Astrocyte (in vitro differentiated cells and primary cell): ENCODE measurements around the gene TNFSF13B. TPM values are rescaled to one million over a fixed set of nuclear protein-coding genes. Genes with fewer than 3 reads are reported as not detected.
A peak's percentile ranks its signal among the peaks of the same experiment; 100 is the strongest.

Experiments
- DNase-seq: peaks from one replicate; pipeline ENCODE4 v3.0.0-alpha.2; 2010; ENCODE audit warnings: low read depth
- FAIRE-seq: peaks from 2 replicates; lab custom pipeline; 2011; peaks lifted over from hg19 to GRCh38; lab: Jason Lieb, UNC
- H2AFZ ChIP-seq: 2 replicates; pipeline ENCODE4 v1.6.0; 2012; ENCODE audit warnings: low read depth, low read length, inconsistent platforms
- H3K27ac ChIP-seq: 2 replicates; pipeline ENCODE4 v1.5.1; 2011; ENCODE audit warnings: low read depth, low read length, inconsistent platforms
- H3K27me3 ChIP-seq: 2 replicates; pipeline ENCODE4 v1.6.0; 2011; ENCODE audit warnings: low read length, inconsistent platforms; ENCODE audit not compliant: insufficient read depth
- H3K36me3 ChIP-seq: 2 replicates; pipeline ENCODE4 v1.5.1; 2011; ENCODE audit warnings: low read length, inconsistent platforms; ENCODE audit not compliant: insufficient read depth
- H3K4me1 ChIP-seq: 2 replicates; pipeline ENCODE4 v1.5.1; 2011; ENCODE audit warnings: low read length, inconsistent platforms; ENCODE audit not compliant: insufficient read depth
- H3K4me2 ChIP-seq: 2 replicates; pipeline ENCODE4 v1.6.0; 2012; ENCODE audit warnings: low read length, inconsistent platforms
- H3K4me3 ChIP-seq: 2 replicates; pipeline ENCODE4 v1.5.1; 2011; ENCODE audit warnings: low read depth, mild to moderate bottlenecking, low read length, inconsistent platforms; ENCODE audit not compliant: insufficient read depth
- H3K79me2 ChIP-seq: 2 replicates; pipeline ENCODE4 v1.6.0; 2012; ENCODE audit warnings: mild to moderate bottlenecking, low read length, inconsistent platforms; ENCODE audit not compliant: insufficient read depth
- H3K9ac ChIP-seq: 2 replicates; pipeline ENCODE4 v1.6.0; 2012; ENCODE audit warnings: mild to moderate bottlenecking, low read length, inconsistent platforms
- H3K9me3 ChIP-seq: 2 replicates; pipeline ENCODE4 v1.5.1; 2012; ENCODE audit warnings: low read depth, mild to moderate bottlenecking, low read length, inconsistent platforms; ENCODE audit not compliant: insufficient read depth
- H4K20me1 ChIP-seq: 2 replicates; pipeline ENCODE4 v1.6.0; 2012; ENCODE audit warnings: low read length, inconsistent platforms; ENCODE audit not compliant: insufficient read depth
- H3K27ac Mint-ChIP-seq: one replicate; pipeline ENCODE4 v1.8.0; 2021; ENCODE audit warnings: mild to moderate bottlenecking, mixed read lengths; ENCODE audit not compliant: unreplicated experiment
- H3K27me3 Mint-ChIP-seq: one replicate; pipeline ENCODE4 v1.8.0; 2021; ENCODE audit warnings: low read depth, mixed read lengths; ENCODE audit not compliant: unreplicated experiment
- H3K36me3 Mint-ChIP-seq: one replicate; pipeline ENCODE4 v1.8.0; 2021; ENCODE audit warnings: low read depth, mixed read lengths; ENCODE audit not compliant: unreplicated experiment
- H3K4me1 Mint-ChIP-seq: one replicate; pipeline ENCODE4 v1.8.0; 2021; ENCODE audit warnings: low read depth, mixed read lengths; ENCODE audit not compliant: unreplicated experiment
- H3K4me3 Mint-ChIP-seq: one replicate; pipeline ENCODE4 v1.8.0; 2021; ENCODE audit warnings: mild to moderate bottlenecking, moderate library complexity, mixed read lengths; ENCODE audit not compliant: unreplicated experiment
- H3K9me3 Mint-ChIP-seq: one replicate; pipeline ENCODE4 v1.8.0; 2021; ENCODE audit warnings: mild to moderate bottlenecking, mixed read lengths; ENCODE audit not compliant: unreplicated experiment
- CTCF ChIP-seq: IDR thresholded peaks from 2 replicates; pipeline ENCODE4 v1.5.1; 2011; ENCODE audit warnings: low read depth, mild to moderate bottlenecking, inconsistent platforms, low read length, moderate library complexity; ENCODE audit not compliant: insufficient read depth
- EZH2 ChIP-seq: IDR thresholded peaks from 2 replicates; pipeline ENCODE4 v1.6.1; 2012; ENCODE audit warnings: mild to moderate bottlenecking, low read length, inconsistent platforms; ENCODE audit not compliant: insufficient read depth
- total RNA-seq: library from RNA; stranded (reverse); gene quantifications from 2 replicates; pipeline ENCODE4 v1.2.1, GENCODE V29; 2021

Gene TNFSF13B
- total RNA-seq, 1 donor from 2014 or later, result 1.7 TPM

- Histone ChIP-seq H3K9ac (no peak overlapping the region), H3K9me3 (no peaks in the 10 kb centered on the region), H3K4me3 (no peak overlapping the region), H2AFZ (no peak overlapping the region), H3K27ac (no peak overlapping the region), H3K4me1 (no peaks in the 10 kb centered on the region), H3K27me3 (no peaks in the 10 kb centered on the region), H3K36me3 (no peaks in the 10 kb centered on the region), H3K79me2 (no peaks in the 10 kb centered on the region), H3K4me2 (no peak overlapping the region), H4K20me1 (no peaks in the 10 kb centered on the region)
- H3K36me3 Mint-ChIP-seq, result no peaks in the 10 kb centered on the region
- H3K27ac Mint-ChIP-seq, result no peak overlapping the region
- H3K9me3 Mint-ChIP-seq, result no peaks in the 10 kb centered on the region
- no peak overlapping the region for H3K4me3 Mint-ChIP-seq
- peaks cover 9% of the 10 kb centered on the region for H3K27me3 Mint-ChIP-seq
- no peaks in the 10 kb centered on the region for H3K4me1 Mint-ChIP-seq
- FAIRE-seq (no peak), DNase-seq (no peak)
- no peak for TF ChIP-seq EZH2
- TF ChIP-seq CTCF, result no peak
These were observed 63.3 kb downstream of the TNFSF13B start for GRCh38 chr13:108332791-108333190.

GRCh38 chr13:108342369-108343289 lies 73.1 kb downstream of the TNFSF13B start:
- Histone ChIP-seq H3K4me2 (peak overlapping the region; percentile 36), H2AFZ (no peak overlapping the region), H3K9me3 (no peaks in the 10 kb centered on the region), H3K79me2 (no peaks in the 10 kb centered on the region), H3K4me1 (peaks cover 4% of the 10 kb centered on the region), H3K27me3 (no peaks in the 10 kb centered on the region), H3K27ac (no peak overlapping the region), H3K36me3 (no peaks in the 10 kb centered on the region), H4K20me1 (no peaks in the 10 kb centered on the region), H3K9ac (no peak overlapping the region), H3K4me3 (no peak overlapping the region)
- peak; percentile 14 for DNase-seq
- Mint-ChIP-seq H3K36me3 (no peaks in the 10 kb centered on the region), H3K4me3 (no peak overlapping the region), H3K9me3 (no peaks in the 10 kb centered on the region), H3K27ac (no peak overlapping the region), H3K4me1 (no peaks in the 10 kb centered on the region), H3K27me3 (no peaks in the 10 kb centered on the region)
- TF ChIP-seq CTCF (peak; percentile 65), EZH2 (no peak)
- no peak for FAIRE-seq

GRCh38 chr13:108345016-108345415 lies 75.5 kb downstream of the TNFSF13B start:
- no peaks in the 10 kb centered on the region for H3K36me3 Mint-ChIP-seq
- H3K27ac Mint-ChIP-seq, result no peak overlapping the region
- Histone ChIP-seq H3K4me3 (no peak overlapping the region), H3K36me3 (no peaks in the 10 kb centered on the region), H2AFZ (no peak overlapping the region), H3K79me2 (no peaks in the 10 kb centered on the region), H3K4me1 (peaks cover 4% of the 10 kb centered on the region), H3K4me2 (no peak overlapping the region), H3K27ac (no peak overlapping the region), H3K9ac (no peak overlapping the region), H3K27me3 (no peaks in the 10 kb centered on the region), H3K9me3 (no peaks in the 10 kb centered on the region), H4K20me1 (no peaks in the 10 kb centered on the region)
- FAIRE-seq (no peak), DNase-seq (no peak)
- H3K9me3 Mint-ChIP-seq, result no peaks in the 10 kb centered on the region
- TF ChIP-seq CTCF (no peak), EZH2 (no peak)
- H3K4me3 Mint-ChIP-seq, result no peak overlapping the region
- H3K27me3 Mint-ChIP-seq, result no peaks in the 10 kb centered on the region
- no peaks in the 10 kb centered on the region for H3K4me1 Mint-ChIP-seq
